ENCODE data around the gene PTPRB. TPM values are rescaled to one million over a fixed set of nuclear protein-coding genes. Genes with fewer than 3 reads are reported as not detected.

Gene PTPRB
- total and polyA plus RNA-seq, 2 of the 8 experiments (the other 6 are each of a cell fraction or from before 2014, with no cell fraction given) = 0.36 to 0.58 TPM

DNA sequence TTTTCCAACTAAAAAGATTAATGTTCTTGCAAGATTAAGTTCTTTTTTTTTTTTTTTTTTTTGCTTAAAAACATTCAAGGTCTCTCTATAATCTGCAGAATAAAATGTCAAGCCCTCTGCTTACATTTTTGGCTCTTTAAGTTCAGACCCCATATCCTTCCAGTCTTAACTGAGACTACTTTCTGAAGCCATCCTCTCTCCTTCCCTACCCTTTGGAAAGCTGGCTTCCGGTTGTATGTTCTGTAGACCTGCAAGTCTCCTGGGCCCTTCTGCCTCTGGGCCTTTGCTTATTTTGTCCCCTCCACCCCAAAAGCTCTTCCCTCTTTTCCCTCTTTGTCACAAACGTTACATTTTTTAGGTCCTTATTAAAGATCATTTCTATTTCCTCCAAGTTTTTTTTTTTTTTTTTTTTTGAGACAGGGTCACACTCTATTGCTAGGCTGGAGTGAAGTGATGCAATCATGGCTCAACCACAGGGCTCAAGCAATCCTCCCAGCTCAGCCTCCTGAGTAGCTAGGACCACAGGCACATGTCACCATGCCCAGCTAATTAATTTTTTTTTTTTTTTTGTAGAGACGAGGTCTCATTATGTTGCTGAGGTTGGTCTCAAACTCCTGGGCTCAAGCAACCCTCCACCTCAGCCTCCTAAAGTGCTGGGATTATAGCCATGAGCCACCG is 46.5 kb downstream of the PTPRB start:
- H3K4ac ChIP-seq (replicated peaks; ENCODE audit: insufficient read length, low read depth, low read length) = no peak overlapping the region
- no peak overlapping the region for H2AK5ac ChIP-seq (ENCODE audit: low read depth, low read length)
- DNase-seq (ENCODE audit: low read depth in 1 of 2, low spot score in 2 of 2) = no peak
- H3K27me3 ChIP-seq (replicated peaks in 1 of 4; ENCODE audit: control insufficient read depth in 3 of 4, extremely low read depth in 1 of 4, insufficient read depth in 3 of 4, low read length in 3 of 4) = no peaks in the 10 kb centered on the region
- H3K27ac ChIP-seq (ENCODE audit: low read depth, low read length) = no peak overlapping the region
- no peak overlapping the region for H2BK120ac ChIP-seq (replicated peaks; ENCODE audit: low read depth, low read length)
- no peak overlapping the region for H2BK15ac ChIP-seq (ENCODE audit: low read length)
- WGBS, 2 experiments (ENCODE audit: extremely low coverage in 1 of 2, insufficient coverage in 1 of 2, insufficient read length in 1 of 2, insufficient replicate concordance in 2 of 2, low coverage in 1 of 2, low lambda C conversion rate in 2 of 2, missing lambda C conversion rate in 1 of 2) = 79% methylated on average over 4 of the region's 4 CpGs; no CpG with 5 or more reads in 1 of the 2 experiments
- no peak overlapping the region for H3K23ac ChIP-seq (ENCODE audit: insufficient read length)
- no peak overlapping the region for H4K91ac ChIP-seq (replicated peaks; ENCODE audit: insufficient read length, low read length)
- no peak for TF ChIP-seq BRCA1 (IDR thresholded peaks at IDR 0.05; ENCODE audit: low read depth, low read length)
- TF ChIP-seq CEBPB (IDR thresholded peaks at IDR 0.05; ENCODE audit: low read depth, low read length) = peak; percentile 33; the same call in 1 of the 2 replicates
- FAIRE-seq = no peak
- no peak overlapping the region for H3K14ac ChIP-seq (ENCODE audit: insufficient read length)
- no peak overlapping the region for H4K5ac ChIP-seq (ENCODE audit: insufficient read length, low read depth, low read length)
- no peak overlapping the region for H3K4me2 ChIP-seq (ENCODE audit: insufficient read depth in 1 of 2, low read depth in 2 of 2, low read length in 2 of 2)
- H3K79me2 ChIP-seq (ENCODE audit: control insufficient read depth in 1 of 2, insufficient read depth in 2 of 2, low read length in 2 of 2) = no peaks in the 10 kb centered on the region
- ChIA-PET CTCF (ENCODE audit: partially characterized antibody) (interaction anchor here (0.6 to 3.6 kb wide), 27 partner anchors 9 to 888 kb away, joined by 3 to 17 read pairs (median 4); no protein-coding TSS in a partner anchor), POLR2A (ENCODE audit: partially characterized antibody) (interaction anchor here (0.5 to 0.7 kb wide), 3 partner anchors 259 to 811 kb away, joined by 3 to 4 read pairs (median 4); no protein-coding TSS in a partner anchor)
- H4K8ac ChIP-seq (ENCODE audit: extremely low read depth, insufficient read depth, low read length) = no peak overlapping the region
- no peak overlapping the region for H3K9ac ChIP-seq (replicated peaks in 1 of 4; ENCODE audit: extremely low read depth in 1 of 4, low read depth in 3 of 4, low read length in 3 of 4)
- no peak overlapping the region for H3K4me3 ChIP-seq (ENCODE audit: extremely low read depth in 1 of 4, insufficient read depth in 2 of 4, low read depth in 3 of 4, low read length in 4 of 4)
- no peaks in the 10 kb centered on the region for H4K20me1 ChIP-seq (replicated peaks in 1 of 2; ENCODE audit: control insufficient read depth in 1 of 2, insufficient read depth in 2 of 2, low read length in 2 of 2)
- H2AFZ ChIP-seq (ENCODE audit: low read length) = peak overlapping the region; percentile 7; the same call in 1 of the 2 replicates
- H2BK5ac ChIP-seq (ENCODE audit: low read depth, low read length) = no peak overlapping the region
- no peaks in the 10 kb centered on the region for H3K36me3 ChIP-seq (ENCODE audit: control insufficient read depth in 2 of 4, insufficient read depth in 4 of 4, low read length in 3 of 4)
- no peak overlapping the region; the same call in 1 of the 2 replicates for H3K18ac ChIP-seq (ENCODE audit: extremely low read depth, low read length)
- 0 out of 4 replicates have a peak, but pooled peaks cover 0 to 3% of the 10 kb centered on the region in 2 experiments for H3K9me3 ChIP-seq (ENCODE audit: insufficient read depth in 2 of 2, low read depth in 1 of 2, low read length in 1 of 2)
- no peaks in the 10 kb centered on the region for H3K23me2 ChIP-seq (ENCODE audit: low read depth, low read length)
- H3K79me1 ChIP-seq (ENCODE audit: low read depth, low read length) = no peaks in the 10 kb centered on the region
- H3K4me1 ChIP-seq (replicated peaks in 1 of 4; ENCODE audit: control insufficient read depth in 3 of 4, insufficient read depth in 4 of 4, low read length in 3 of 4) = no peaks in the 10 kb centered on the region
- H2BK20ac ChIP-seq (ENCODE audit: low read length) = no peak overlapping the region
- no peak overlapping the region for H3K56ac ChIP-seq (replicated peaks; ENCODE audit: insufficient read length, low read depth, low read length)
- no peak overlapping the region for H2BK12ac ChIP-seq (ENCODE audit: low read depth, low read length)

Data from H1 (cell line).